Common myeloid progenitor, CD34-positive (primary cell): Measurements from ENCODE around the gene VPS52.

ENCODE experiments used
- CTCF ChIA-PET: fragments of 350-600 bp; sonication (Branson Sonifier 250); formaldehyde crosslinking; loops from one replicate; lab custom pipeline; 2021; ENCODE audit warnings: antibody characterized with exemption; lab: Charles Lee
- POLR2A ChIA-PET: fragments of 350-600 bp; sonication (Branson Sonifier 250); formaldehyde crosslinking; loops from one replicate; lab custom pipeline; 2021; ENCODE audit warnings: antibody characterized with exemption; lab: Charles Lee
- DNase-seq, 3 donors: peaks; one replicate each; pipeline versions ENCODE4 v3.0.0 to v3.0.0-alpha.2; 2013
- H3K27ac ChIP-seq, 2 experiments: 1 replicate in 1 of 2; 2 replicates in 1 of 2; pipeline ENCODE4 v1.7.0; 2013; ENCODE audit warnings: inconsistent platforms in 2 of 2, low read length in 2 of 2, mild to moderate bottlenecking in 2 of 2, low read depth in 1 of 2, moderate library complexity in 1 of 2; ENCODE audit not compliant: severe bottlenecking in 2 of 2, insufficient read depth in 1 of 2, poor library complexity in 1 of 2
- H3K27me3 ChIP-seq, 5 experiments: replicated peaks in 2 of 5; 1 replicate in 3 of 5; 2 replicates in 2 of 5; pipeline versions ENCODE4 v1.6.1 to v1.7.0; 2013; ENCODE audit warnings: low read length in 4 of 5, mild to moderate bottlenecking in 2 of 5, moderate library complexity in 2 of 5, inconsistent platforms in 1 of 5; ENCODE audit not compliant: insufficient read depth in 5 of 5, control insufficient read depth in 4 of 5
- H3K36me3 ChIP-seq, 4 experiments: 1 replicate in 2 of 4; 2 replicates in 2 of 4; pipeline versions ENCODE4 v1.6.1 to v1.7.0; 2013; ENCODE audit warnings: low read length in 3 of 4, control low read depth in 1 of 4, mild to moderate bottlenecking in 1 of 4; ENCODE audit not compliant: control insufficient read depth in 4 of 4, insufficient read depth in 4 of 4
- H3K4me1 ChIP-seq, 4 experiments: 1 replicate in 3 of 4; 2 replicates in 1 of 4; pipeline versions ENCODE4 v1.6.1 to v1.7.1; 2013; ENCODE audit warnings: low read length in 3 of 4, mild to moderate bottlenecking in 3 of 4, control low read depth in 1 of 4, inconsistent platforms in 1 of 4, moderate library complexity in 1 of 4; ENCODE audit not compliant: control insufficient read depth in 4 of 4, insufficient read depth in 4 of 4; ENCODE audit errors: control extremely low read depth in 1 of 4
- H3K4me3 ChIP-seq, 7 experiments: 1 replicate in 4 of 7; 2 replicates in 3 of 7; pipeline versions ENCODE4 v1.5.1 to v1.7.0; 2013; ENCODE audit warnings: mild to moderate bottlenecking in 7 of 7, low read length in 6 of 7, moderate library complexity in 6 of 7, inconsistent platforms in 2 of 7, low read depth in 2 of 7, control low read depth in 1 of 7; ENCODE audit not compliant: insufficient read depth in 4 of 7, control insufficient read depth in 1 of 7; ENCODE audit errors: extremely low read depth in 1 of 7
- H3K9me3 ChIP-seq, 5 experiments: 1 replicate in 4 of 5; 2 replicates in 1 of 5; pipeline versions ENCODE4 v1.6.1 to v1.7.1; 2013; ENCODE audit warnings: low read length in 4 of 5, mild to moderate bottlenecking in 2 of 5, inconsistent platforms in 1 of 5, low read depth in 1 of 5, moderate library complexity in 1 of 5; ENCODE audit not compliant: control insufficient read depth in 4 of 5, insufficient read depth in 2 of 5; ENCODE audit errors: control extremely low read depth in 1 of 5
- WGBS: methylation state at CpG from one replicate; pipeline ENCODE4 v1.1.5; 2013; ENCODE audit not compliant: insufficient coverage; 5-methylcytosine and 5-hydroxymethylcytosine counted together

Gene VPS52

DNA sequence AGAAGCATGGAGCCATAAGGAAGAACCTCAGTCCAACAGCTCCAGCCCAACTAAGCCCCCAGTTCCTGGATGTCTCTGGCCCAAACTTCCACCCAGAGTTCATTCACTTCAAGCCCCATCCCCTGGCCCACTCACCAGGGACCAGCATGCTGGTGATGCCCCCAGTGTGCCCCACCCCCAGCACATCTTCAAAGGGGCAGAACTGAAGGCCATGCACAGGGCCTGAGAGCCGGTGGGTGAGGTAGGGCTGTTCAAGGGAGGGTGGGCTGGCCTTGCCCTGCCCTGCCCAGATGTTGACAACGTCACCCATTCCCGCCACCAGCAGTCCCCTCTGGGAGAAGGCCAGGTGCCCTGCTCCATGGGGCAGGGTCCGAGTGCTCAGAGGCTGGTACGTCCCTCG, 8.9 kb upstream of the VPS52 start:
- H3K4me1 ChIP-seq: peaks cover 2 to 39% (median 30%) of the 10 kb centered on the region in 4 experiments
- ChIA-PET POLR2A (interaction anchor here (0.6 to 1.6 kb wide), 2 partner anchors 9 to 116 kb away, joined by 4 to 5 read pairs; partner anchors contain the start of genes PFDN6 and WDR46), CTCF (interaction anchor here (0.8 to 9.7 kb wide), 12 partner anchors 10 to 129 kb away, joined by 3 to 96 read pairs (median 5); partner anchors contain the start of genes PFDN6, RGL2 and WDR46)
- H3K27me3 ChIP-seq: no peaks in the 10 kb centered on the region
- H3K27ac ChIP-seq: peak overlapping the region in 1 of 2 experiments; percentile 35
- H3K36me3 ChIP-seq: peaks cover 0 to 74% (median 56%) of the 10 kb centered on the region in 4 experiments
- H3K4me3 ChIP-seq: no peak overlapping the region
- WGBS: 93% methylated on average over 6 of the region's 6 CpGs
- DNase-seq: no peak
- no peaks in the 10 kb centered on the region for H3K9me3 ChIP-seq

DNA sequence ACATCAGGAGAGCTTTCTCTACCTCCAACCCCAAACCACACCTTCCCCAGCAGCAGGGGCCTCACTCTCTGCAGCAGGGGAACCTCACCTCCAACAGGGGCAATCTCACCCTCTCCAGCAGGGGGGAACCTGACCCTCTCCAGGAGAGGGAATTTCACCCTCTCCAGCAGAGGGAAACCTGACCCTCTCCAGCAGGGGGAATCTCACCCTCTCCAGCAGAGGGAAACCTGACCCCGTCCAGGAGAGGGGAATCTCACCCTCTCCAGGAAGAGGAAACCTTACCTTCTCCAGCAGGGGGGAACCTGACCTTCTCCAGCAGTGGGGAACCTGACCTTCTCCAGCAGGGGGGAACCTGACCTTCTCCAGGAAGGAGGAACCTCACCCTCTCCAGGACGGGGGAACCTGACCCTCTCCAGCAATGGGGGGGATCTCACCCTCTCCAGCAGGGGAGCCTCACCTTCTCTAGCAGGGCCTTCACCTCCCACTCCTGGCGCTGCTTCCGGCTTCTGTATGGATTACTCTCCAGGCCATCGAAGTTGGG, 8.4 kb upstream of the VPS52 start:
- H3K36me3 ChIP-seq: peaks cover 0 to 75% (median 56%) of the 10 kb centered on the region in 4 experiments

DNA sequence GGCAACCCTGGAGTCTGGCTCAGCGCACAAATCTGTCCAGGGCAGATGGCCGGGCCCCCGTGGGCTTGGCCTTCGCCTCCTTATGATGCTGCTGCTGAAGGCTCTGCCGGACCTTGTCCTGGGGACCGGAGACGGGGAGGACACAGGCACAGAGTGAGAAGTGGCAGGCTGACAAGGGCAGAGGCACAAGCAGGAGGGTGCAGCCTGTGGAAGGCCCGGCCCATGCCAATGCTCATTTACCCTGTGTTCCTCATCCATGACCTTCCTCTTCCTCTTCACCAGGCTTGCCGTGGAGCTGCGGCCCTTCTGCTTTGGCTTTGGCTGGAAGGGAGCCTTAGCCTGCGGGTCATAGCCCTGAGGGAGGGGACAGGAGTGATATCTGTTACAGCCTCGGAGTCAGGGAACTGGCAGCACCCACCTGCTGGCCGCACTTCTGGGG, 7.6 kb upstream of the VPS52 start:
- no peaks in the 10 kb centered on the region for H3K27me3 ChIP-seq
- H3K9me3 ChIP-seq: no peaks in the 10 kb centered on the region
- peaks cover 2 to 52% (median 41%) of the 10 kb centered on the region in 4 experiments for H3K4me1 ChIP-seq
- no peak overlapping the region for H3K4me3 ChIP-seq
- DNase-seq: no peak
- 100% methylated on average over 3 of the region's 13 CpGs for WGBS
- ChIA-PET CTCF (interaction anchor here (0.7 to 9.7 kb wide), 11 partner anchors 10 to 152 kb away, joined by 3 to 96 read pairs (median 4); partner anchors contain the start of genes PFDN6, RGL2, TAPBP and WDR46), POLR2A (interaction anchor here (1.6 kb wide), 1 partner anchor 10 kb away, joined by 5 read pairs; the partner anchor contains the start of genes PFDN6 and WDR46)
- H3K36me3 ChIP-seq: peaks cover 0 to 77% (median 56%) of the 10 kb centered on the region in 4 experiments
- H3K27ac ChIP-seq: no peak overlapping the region

More for the DNA sequence above, 8.4 kb upstream of the VPS52 start:
- Histone ChIP-seq H3K9me3 (no peaks in the 10 kb centered on the region), H3K27me3 (no peaks in the 10 kb centered on the region), H3K4me1 (peaks cover 2 to 44% (median 35%) of the 10 kb centered on the region in 4 experiments), H3K4me3 (no peak overlapping the region), H3K27ac (peak overlapping the region in 1 of 2 experiments; percentile 35)
- ChIA-PET CTCF (interaction anchor here (0.7 to 9.7 kb wide), 15 partner anchors 10 to 151 kb away, joined by 3 to 96 read pairs (median 5); partner anchors contain the start of genes PFDN6, RGL2, TAPBP and WDR46), POLR2A (interaction anchor here (1.6 kb wide), 1 partner anchor 9 kb away, joined by 5 read pairs; the partner anchor contains the start of genes PFDN6 and WDR46)
- DNase-seq: peak; percentile 79 to 93 (median 86)
- WGBS: 60% methylated on average over 4 of the region's 5 CpGs

DNA sequence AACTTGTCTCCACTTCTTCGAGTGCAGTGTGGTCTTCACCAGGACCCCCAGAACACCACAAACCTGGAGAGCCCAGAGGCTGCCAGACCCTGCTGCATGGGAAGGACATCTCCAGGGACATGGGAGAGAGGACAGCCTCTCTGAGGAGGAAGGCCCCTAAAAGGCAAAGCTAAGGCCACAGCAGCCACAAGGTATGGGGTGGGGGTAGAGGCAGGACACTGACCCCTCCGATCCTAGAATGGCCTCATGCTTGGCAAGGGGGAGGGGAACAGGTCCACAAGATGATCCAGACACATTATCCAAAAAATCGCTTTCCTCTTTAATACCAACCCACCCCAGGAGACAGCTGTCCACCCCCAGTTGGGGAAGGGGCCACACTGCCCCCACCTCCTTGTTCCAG, 7.1 kb upstream of the VPS52 start:
- CTCF ChIA-PET: interaction anchor here (0.8 to 9.7 kb wide), 9 partner anchors 11 to 157 kb away, joined by 3 to 96 read pairs (median 12); partner anchors contain the start of genes PFDN6, RGL2, TAPBP and WDR46
- Histone ChIP-seq H3K4me1 (peaks cover 2 to 57% (median 46%) of the 10 kb centered on the region in 4 experiments), H3K4me3 (no peak overlapping the region), H3K27ac (no peak overlapping the region), H3K9me3 (no peaks in the 10 kb centered on the region), H3K27me3 (no peaks in the 10 kb centered on the region), H3K36me3 (peaks cover 0 to 80% (median 55%) of the 10 kb centered on the region in 4 experiments)
- POLR2A ChIA-PET: interaction anchor here (2.6 kb wide), 1 partner anchor 21 kb away, joined by 14 read pairs; no protein-coding TSS in a partner anchor
- 83% methylated on average over 1 of the region's 3 CpGs for WGBS
- DNase-seq: no peak

DNA sequence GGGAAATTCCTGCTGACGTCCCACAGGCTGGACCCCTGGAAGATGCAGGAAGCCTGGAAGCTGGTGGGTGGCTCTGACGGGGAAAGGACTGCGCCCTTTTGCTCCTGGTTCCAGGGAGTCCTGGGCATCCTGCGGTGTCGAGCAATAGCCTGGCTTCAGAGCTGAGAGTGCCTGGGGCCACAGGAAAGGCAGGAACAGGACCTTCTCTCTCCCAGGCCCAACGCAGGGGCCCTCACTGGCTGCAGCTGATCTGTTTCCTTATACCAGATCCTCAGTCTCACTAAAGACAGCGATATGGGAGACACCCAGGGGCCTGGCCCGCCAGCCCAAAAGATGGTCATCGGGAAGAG, 6.7 kb upstream of the VPS52 start:
- DNase-seq: no peak
- Histone ChIP-seq H3K27me3 (no peaks in the 10 kb centered on the region), H3K36me3 (peaks cover 1 to 83% (median 55%) of the 10 kb centered on the region in 4 experiments), H3K4me1 (peaks cover 4 to 61% (median 50%) of the 10 kb centered on the region in 4 experiments), H3K9me3 (no peaks in the 10 kb centered on the region), H3K4me3 (peak overlapping the region in 3 of 7 experiments; percentile 68 to 88 (median 82)), H3K27ac (no peak overlapping the region)
- ChIA-PET POLR2A (interaction anchor here (1.1 to 2.6 kb wide), 2 partner anchors 19 to 21 kb away, joined by 3 to 14 read pairs; no protein-coding TSS in a partner anchor), CTCF (interaction anchor here (0.8 to 9.7 kb wide), 8 partner anchors 11 to 157 kb away, joined by 3 to 96 read pairs (median 12); partner anchors contain the start of genes PFDN6, RGL2, TAPBP and WDR46)
- WGBS: 90% methylated on average over 9 of the region's 9 CpGs

DNA sequence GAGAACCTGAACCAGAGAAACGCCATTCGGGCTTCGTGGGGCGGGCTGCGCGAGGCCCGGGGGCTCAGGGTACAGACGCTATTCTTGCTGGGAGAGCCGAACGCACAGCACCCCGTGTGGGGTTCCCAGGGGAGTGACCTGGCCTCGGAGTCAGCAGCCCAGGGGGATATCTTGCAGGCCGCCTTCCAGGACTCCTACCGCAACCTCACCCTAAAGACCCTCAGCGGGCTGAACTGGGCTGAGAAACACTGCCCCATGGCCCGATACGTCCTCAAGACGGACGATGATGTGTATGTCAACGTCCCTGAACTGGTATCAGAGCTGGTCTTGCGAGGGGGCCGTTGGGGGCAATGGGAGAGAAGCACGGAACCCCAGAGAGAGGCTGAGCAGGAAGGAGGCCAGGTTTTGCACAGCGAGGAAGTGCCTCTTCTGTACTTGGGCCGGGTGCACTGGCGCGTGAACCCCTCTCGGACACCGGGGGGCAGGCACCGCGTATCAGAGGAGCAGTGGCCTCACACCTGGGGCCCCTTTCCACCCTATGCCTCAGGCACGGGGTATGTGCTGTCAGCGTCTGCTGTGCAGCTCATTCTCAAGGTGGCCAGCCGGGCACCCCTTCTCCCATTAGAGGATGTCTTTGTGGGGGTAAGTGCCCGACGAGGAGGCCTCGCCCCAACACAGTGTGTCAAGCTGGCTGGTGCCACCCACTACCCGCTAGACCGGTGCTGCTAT, 6.2 kb upstream of the VPS52 start:
- peaks cover 7 to 66% (median 55%) of the 10 kb centered on the region in 4 experiments for H3K4me1 ChIP-seq
- peak overlapping the region; percentile 59 to 88 (median 72) for H3K4me3 ChIP-seq
- peak overlapping the region in 1 of 2 experiments; percentile 67 for H3K27ac ChIP-seq
- DNase-seq: peak in 2 of 3 donors; percentile 27 to 46
- H3K9me3 ChIP-seq: no peaks in the 10 kb centered on the region
- ChIA-PET POLR2A (interaction anchor here (0.9 to 2.6 kb wide), 5 partner anchors 11 to 36 kb away, joined by 3 to 14 read pairs (median 4); partner anchors contain the start of genes PFDN6, TAPBP and WDR46), CTCF (interaction anchor here (0.6 to 9.7 kb wide), 20 partner anchors 11 to 203 kb away, joined by 3 to 96 read pairs (median 3); partner anchors contain the start of genes PFDN6, RGL2, TAPBP and WDR46)
- peaks cover 3 to 86% (median 53%) of the 10 kb centered on the region in 4 experiments for H3K36me3 ChIP-seq
- no peaks in the 10 kb centered on the region for H3K27me3 ChIP-seq
- WGBS: 22% methylated on average over 30 of the region's 39 CpGs
